NCI-H526 (cell line): ENCODE data around the gene WASL.

Experiments
- DNase-seq, 2 experiments: peaks; one replicate each; lab custom pipeline; 2025; lab: John Stamatoyannopoulos, UW

The WASL gene

DNA sequence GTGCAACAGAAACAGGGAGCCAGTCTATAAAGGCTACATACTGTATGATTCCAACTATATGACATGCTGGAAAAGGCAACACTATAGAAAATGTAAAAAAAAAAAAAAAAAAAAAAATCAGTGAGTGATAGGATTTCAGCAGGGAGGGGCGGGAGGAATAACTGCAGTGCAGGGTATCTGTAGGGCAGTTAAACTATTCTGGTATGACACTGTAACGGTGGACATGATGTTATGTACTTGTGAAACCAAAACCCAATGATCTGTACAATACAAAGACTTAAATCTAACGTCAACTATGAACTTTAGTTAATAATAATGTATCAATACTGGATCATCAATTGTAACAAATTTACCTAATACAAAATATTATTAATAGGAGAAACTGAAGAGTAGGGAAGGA, 14.3 kb downstream of the WASL start:
- DNase-seq: no peak

DNA sequence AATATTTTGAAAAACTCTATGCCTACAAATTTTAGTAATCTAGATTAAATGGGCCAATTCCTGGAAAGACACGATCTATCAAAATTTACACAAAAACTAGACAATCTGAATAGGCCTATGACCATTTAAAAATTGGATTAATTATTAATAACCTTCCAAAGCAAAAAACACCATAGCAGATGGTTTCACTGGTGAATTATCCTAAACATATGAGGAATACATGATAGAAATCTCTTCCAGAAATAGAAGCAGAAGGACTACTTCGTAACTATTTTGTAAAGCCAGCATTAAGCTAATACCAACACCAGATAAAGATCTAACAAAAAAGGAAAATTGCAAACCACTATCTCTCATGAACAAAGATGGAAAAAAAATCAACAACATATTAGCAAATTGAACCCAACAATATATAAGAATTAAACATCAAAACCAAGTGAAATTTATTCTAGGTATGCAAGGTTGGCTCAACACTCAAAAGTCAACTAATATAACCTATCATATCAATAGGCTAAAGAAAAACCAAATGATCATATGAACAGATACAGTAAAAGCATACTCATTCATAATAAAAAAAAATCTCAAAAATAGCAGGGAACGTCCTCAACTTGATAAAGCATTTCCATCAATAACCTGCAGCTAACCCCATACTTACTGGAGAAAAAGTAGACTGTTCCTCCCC, 16.3 kb downstream of the WASL start:
- DNase-seq: no peak

DNA sequence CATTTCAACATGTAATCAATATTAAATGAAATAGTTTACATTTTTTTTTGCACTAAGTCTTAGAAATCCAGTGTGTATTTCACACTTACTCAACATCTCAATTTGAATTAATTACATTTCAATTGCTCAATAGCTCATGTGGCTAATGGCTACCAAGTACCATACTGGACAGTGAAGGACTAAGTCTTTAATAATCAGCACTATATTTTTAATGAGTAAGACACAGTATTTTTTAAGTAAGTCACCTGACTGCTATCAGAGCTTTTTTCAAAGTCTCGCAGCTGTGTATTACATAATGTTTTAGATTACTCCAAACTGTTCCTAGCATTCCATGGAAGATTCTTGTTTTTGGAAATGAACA, 19.6 kb downstream of the WASL start:
- no peak for DNase-seq

DNA sequence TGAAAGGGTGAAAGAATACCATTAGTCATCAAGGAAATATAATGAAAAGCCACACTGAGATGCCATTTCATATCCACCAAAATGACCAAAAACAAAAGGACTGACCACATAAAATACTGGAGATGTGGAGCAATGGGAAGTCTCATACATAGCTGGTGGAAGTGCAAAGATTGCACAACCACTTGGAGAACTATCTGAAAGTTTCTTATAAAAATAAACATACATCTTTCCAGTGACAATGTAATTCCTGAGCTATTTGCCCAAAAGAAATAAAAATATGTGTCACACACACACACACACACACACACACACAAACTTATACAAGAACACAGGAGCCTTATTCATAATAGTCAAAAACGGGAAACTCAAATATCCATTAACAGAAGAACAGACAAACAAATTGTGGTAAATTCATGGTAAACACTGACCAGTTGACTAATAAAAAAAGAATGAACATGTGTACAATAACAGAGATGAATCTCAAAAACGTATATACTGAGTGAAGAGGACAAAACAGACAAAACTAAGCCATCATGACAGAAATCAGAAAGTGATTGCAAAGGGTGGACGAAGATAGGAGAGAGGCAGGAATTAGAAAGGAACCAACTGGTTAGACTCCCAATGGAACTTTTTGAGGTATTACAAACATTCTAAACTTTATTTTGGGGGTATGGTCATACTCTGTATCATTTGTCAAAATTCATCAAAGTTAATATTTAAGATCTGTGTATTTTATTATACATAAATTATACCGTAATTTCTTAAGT, 21.5 kb downstream of the WASL start:
- DNase-seq: no peak

DNA sequence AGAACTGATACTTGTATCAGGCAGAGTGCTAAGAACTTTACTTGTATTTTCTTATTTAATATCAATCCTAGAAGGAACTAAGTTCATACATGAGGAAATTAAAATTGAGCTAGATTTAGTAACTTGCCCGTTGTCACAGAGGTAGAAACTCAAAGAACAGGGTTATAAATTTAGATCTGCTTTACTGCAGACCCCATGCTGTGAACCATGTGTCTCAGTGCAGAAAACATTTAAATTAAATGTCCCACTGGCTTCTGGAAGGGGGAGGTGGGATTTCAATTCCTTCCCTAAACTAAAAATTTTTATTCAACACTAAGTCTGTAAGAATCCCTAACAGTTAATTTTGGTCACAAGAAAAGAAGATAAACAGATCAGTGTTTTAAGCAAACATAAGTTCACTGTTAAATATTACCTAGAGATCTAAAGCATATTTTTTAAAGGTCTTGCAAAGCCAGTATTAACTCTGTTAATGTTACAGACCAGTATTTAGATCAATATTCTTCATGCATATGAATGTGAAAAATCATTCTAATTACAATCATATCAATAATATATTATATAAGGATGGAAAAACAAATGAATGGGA, 23.1 kb downstream of the WASL start:
- DNase-seq: no peak

DNA sequence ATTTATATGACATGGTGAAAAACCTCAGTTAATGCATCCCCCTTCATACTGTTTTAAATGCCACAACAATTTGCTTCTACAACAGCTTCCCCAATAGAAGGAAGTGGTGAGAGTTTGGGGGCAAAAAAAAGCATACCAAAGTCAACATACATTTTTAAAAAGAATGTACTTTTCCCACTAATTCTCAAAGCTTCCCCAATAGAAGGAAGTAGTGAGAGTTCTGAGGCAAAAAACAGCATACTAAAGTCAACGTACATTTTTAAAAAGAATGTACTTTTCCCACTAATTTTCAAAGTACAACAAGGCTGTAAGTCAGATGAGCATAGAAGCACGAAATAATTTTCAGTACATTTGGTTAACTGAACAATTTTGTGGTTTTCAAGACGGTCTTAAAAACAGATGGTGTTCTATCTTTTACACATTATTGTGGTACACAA, 24.0 kb downstream of the WASL start:
- DNase-seq: no peak

DNA sequence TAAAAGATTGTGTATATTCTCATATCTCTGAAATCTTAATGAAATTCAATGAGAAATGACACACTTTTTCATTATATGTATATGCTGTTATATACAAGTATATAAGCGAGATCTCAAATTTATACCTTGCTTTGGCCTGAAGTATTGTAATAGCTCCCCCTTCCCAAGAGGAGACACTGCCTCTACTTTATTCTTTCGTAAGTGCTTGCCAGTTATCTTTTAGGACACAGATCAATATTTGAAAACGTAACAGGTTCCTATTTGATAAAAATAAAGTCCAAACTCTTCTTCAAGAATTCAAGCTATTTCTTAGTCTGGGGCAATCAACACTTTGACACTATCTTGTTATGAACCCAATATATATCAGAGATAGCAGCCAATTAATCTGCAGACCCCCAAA, 24.9 kb downstream of the WASL start:
- no peak for DNase-seq

DNA sequence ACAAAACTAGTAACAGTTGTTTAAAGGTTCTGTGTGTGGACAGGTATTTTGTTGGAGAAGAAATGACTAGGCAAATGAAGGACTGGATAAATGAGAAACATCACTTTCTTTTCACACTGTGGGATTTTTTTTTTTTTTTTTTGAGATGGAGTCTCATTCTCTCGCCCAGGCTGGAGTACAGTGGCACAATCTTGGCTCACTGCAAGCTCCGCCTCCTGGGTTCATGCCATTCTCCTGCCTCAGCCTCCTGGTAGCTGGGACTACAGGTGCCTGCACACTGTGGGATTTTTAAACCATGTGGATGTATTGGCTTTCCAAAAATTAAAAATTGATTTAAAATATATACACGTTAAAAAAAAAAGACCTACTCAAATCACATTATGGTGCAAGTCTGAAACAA, 28.3 kb downstream of the WASL start:
- peak; percentile 48 to 71 for DNase-seq

DNA sequence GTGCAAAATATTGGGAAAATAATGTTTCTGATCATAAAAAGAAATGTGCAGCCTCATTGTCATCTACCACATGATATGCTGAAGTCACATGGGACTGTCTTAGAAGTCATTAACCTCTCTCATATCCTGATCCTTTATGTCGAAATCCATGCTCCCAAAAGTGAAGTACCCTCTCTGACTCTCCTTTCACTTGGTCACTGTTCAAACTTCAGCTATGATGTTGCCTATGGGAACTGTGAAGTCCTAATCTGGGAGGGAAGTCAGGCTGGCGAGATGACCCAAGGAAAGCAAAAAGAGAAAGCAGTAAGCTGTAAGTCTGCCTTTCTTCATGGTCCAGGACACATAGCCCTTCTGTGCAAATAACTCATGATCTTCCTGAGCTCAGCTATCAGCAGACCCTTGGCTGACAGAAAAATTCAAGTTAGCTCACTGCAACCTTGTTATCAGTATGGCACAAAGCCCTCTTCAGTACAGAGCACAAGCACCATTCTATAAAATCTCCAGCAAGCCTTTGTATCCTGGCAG, 29.5 kb downstream of the WASL start:
- DNase-seq: peak in 1 of 2 experiments; percentile 34

DNA sequence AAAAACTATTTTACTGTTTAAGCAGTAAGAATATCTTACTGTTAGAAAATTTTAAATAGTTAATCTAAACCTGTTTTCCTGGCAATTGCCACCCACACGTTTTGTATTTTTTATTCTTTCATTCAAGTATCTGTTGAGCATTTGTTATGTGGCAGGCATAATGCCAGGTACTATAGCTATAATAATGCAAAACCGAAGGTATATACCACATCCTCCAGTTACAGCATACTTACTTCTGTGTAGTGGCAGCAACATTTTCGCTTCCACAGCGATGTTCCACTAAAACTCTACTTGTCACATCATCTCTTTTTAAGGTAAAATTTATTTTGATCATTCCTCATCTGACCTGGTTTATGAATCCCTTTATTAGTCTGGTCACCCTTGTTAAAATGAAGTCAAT, 30.0 kb downstream of the WASL start:
- DNase-seq: peak in 1 of 2 experiments; percentile 6

DNA sequence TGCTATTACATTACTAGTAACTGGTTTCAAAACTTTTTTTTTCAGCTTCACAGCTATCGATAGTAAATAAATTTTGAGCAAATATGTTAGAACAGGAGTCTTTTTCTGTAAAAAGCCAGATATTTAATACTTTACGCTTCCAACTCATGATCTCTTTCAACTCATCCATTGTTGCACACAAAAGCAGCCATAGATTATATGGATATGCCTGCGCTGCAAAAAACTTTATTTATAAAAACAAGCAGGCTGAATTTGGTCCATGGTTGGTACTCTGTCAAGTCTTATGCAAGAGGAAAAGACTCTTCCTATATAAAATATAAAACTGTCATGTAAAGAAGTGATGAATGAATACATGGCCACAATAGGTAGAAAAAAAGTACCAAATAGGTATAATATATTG, 31.1 kb downstream of the WASL start:
- DNase-seq: peak in 1 of 2 experiments; percentile 83

DNA sequence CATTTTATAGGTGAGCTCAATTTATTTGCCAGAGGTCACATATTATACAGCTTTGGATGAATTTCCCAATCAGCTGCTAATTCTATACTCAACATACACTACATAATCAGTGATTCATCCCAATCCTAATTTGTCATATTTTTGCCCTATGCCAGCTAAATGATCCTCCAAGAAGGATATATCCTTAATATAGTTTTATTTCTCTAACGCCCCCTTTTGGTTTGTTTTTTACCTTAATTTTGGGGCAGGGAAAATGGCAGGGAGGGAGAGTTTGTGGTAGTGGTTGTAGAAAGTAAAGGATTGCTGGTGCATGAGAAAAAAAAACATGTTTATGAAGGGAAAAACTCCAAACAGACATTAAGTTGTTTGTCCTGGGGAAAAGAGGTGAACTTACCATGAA, 31.9 kb downstream of the WASL start:
- DNase-seq: no peak

DNA sequence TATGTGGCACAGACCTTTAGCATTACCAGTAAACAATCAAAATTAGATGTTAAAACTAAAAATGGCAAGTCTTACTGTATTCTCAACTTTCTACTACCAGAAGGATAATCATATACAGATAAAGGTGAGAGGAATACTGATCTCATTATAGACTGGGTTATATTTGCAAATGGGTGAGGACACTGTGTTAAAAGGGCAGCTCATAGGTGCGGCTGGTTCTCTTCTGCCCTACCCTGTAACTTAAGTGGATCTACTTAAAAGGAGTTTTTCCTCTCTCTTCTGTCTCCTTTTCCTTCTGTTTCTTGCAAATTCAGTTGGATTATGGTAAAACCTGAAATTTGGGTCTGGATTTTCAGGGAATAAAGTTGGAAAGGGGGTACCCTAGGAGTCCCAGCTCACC, 33.0 kb downstream of the WASL start:
- DNase-seq: no peak

DNA sequence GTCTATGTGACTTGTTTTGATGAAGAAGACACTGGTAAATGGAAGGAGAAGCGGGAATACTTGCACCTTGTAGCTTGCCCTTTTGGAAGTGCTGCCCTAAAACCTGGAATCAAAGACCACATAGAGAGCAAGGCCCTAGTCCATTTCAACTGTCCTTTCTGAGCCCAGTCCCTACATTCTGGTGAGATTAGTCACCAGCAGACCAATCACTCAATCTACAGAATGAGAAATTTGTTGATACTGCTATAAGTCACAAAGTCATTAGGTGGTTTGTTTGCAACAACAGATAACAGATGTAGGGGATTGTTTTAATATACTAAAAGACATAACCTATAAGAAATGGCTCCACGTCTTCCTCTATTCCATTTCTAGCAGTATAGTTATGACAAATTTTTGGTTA, 33.6 kb downstream of the WASL start:
- DNase-seq: no peak

DNA sequence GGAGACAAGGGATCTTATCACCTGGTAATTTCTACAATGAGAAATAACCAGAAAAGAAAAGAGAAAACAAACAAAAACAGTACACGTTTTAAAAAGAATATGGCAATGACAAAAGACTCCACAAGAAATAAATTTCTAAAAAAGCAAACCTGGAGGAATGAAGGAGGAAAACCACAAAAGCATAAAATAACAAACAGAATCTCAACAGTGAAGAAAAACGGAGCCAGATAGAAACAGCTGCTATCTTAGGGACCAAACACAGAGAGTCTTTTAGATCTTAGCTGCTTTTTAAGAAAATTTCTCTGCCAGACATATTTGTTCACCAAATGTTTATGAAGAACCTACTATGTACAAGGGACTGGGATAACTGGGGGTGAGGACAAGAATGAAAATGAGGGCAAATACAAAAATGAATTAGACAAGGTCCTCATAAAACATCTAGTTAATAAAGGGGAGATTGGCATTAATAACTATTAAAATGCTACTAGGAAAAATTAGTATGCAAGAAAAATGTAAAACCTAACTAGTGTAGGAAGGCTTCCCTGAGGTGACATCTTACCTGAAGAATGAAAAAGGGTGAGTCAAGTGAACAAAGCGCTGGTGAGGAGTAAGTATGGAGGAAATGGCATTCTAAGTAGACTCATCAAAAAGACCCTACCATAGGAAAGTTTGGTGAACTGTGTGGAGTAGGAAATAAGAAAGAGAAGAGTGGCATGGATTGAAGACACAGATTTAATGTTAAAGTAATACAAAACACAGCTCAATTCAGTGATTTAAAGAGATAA, 34.3 kb downstream of the WASL start:
- no peak for DNase-seq

DNA sequence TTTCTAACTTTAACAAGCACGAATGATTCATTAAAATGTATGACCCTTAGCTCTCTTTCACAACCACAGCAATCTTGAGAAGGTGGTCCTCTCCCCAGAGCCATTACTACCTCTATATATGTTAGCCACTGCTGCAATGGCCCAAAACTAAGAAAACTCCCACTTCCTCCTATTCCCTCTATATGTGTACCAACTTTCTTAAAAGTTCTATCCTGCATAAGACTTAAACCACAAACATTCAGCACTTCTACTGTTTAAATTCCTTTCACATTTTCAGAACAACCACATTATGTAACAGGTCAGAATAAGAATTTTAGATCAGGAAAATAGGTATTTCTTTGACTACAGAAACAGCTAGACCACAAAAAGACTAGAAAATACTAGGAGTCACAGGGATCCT, 36.2 kb downstream of the WASL start:
- DNase-seq: no peak

DNA sequence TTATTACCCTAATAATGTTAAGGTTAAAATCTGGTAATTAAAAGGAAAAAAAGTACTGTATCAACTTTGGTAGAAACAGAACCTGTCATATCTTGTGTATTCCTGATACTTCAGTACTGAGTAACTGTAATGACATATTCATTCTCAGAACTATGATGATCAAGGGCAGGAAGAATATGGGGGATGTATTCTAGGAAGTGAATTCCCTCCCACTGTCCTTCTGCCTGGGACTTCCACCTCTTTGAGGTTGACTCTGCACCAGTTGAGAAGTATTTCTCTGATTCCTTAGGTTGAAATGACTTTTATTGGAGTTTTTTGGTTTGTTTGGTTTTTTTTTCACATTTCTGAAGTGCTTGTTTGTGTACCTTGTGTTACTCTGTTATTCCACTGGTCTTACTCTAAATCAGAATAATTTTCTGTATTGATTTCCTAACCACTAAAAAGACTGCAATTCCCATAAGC, 36.9 kb downstream of the WASL start:
- DNase-seq: peak in 1 of 2 experiments; percentile 7

DNA sequence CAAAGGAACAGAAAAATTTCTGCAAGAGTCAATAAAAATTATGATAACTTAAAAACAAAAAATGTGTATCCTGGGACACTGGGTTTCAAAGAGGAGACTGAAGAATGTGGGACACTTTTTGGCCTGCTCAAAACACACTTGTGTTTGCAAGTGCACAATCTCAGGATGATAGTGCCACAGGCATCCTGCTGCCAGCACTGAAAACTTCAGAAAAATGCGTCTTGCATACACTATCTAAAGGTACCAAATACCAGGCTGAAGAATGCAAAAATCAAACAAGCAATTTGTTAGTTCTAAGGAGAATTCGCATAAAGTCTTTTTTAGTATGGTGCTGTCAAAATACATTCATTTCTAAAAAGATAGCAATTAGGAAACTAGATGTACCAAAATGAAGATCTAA, 38.1 kb downstream of the WASL start:
- no peak for DNase-seq

DNA sequence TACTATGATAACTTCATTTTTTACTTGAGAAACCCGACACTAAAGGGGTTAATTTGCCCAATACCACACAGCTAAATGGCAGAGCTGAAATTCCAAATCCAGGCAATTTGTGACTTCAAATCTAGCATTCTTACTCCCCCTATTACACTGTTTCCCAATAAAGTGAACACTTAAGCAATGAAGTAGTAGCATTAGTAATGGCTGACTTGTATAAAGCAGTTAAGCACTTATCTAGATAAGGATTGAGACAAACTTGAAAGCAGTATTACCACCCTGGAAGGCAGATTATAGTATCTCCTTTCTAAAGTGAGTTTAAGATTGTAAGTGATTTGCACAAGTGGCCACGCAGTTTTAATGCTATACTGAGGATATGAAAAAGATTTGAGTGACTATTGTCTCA, 39.3 kb downstream of the WASL start:
- DNase-seq: no peak

DNA sequence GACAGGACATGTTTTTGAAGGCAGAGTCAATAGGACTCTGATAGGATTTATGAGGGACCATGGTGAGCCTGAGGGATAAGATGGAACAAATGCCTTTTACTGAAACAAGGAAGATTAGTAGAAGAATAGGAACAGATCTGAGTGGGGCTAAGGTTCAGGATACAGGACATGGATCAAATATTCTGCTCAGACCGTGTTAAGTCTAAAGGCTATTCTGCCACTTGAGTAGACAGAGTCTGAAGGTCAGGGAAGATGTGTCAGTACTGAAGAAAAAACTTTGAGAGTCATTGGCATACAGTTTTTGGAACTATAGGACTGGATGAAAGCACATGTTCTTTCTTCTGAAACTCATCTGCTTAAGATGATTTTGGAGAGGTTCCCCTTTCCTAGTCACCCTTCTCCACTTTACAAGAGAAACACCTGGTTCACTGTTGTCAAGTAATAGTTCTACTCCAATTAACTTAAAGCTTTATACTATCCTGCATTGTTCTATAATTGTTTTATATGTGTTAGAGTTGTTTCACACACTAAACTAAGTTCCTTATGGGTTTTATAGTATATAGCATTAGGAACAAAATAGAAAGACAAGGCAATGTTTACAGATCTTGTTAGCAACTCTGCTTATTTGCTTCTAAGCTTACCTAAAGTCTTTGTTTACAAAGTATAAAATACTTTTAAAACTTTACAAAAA, 43.4 kb downstream of the WASL start:
- no peak for DNase-seq

DNA sequence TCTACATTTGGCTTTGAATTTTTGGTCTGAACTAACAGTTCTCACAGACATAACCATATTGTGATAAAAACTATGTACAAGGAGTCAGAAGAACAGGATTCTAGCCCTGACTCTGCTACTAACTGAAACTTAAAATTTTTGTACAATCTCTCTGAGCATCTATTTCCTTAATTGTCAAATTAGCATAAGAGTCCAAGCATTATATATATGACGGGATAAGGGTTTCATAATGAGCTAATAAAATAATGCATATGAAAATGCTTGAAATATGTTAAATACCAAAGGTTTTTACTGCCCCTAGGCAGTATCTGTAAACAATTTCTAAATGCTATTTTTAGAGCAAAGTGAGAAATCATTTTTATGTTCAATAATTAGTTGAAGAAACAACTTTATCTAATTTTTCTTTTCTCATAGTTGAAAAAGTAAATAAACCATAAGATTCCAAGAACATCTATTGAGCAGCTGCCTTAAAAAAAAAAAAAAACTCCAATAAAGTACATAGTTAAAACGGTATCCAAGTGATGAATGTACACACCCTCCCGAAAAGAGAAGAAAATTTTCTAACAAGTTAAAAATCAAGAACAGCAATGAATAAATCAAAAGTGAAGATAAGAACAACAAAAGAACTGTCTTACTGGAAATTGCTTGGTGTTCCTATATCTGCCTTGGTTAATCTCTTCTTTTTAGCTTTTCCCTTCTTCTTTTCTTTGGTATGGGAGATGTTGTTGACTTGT, 52.7 kb downstream of the WASL start:
- DNase-seq: no peak
